Tibial nerve (tissue), 4 donors: ENCODE data around the gene SGK1. TPM values are rescaled to one million over a fixed set of nuclear protein-coding genes. Genes with fewer than 3 reads are reported as not detected.

Experiments
- DNase-seq, 2 donors: peaks; one replicate each; pipeline ENCODE4 v3.0.0-alpha.2; 2019; ENCODE audit warnings: low spot score in 2 of 2
- H3K27ac ChIP-seq, 4 donors: fragments of 200-600 bp; sonication (generic) in 3 of 4; one replicate each; pipeline ENCODE4 v1.5.1; 2017 to 2019; ENCODE audit warnings: mild to moderate bottlenecking in 1 of 4
- H3K27me3 ChIP-seq, 2 donors: fragments of 200-600 bp; sonication (generic) in 1 of 2; one replicate each; pipeline versions ENCODE4 v1.5.1 to v1.6.0; 2017 to 2019
- H3K36me3 ChIP-seq, 3 donors: fragments of 200-600 bp; sonication (generic); one replicate each; pipeline ENCODE4 v1.5.1; 2018 to 2019
- H3K4me1 ChIP-seq, 4 donors: fragments of 200-600 bp; sonication (generic) in 3 of 4; one replicate each; pipeline ENCODE4 v1.5.1; 2017 to 2019
- H3K4me3 ChIP-seq, 4 donors: fragments of 200-600 bp; sonication (generic) in 3 of 4; one replicate each; pipeline ENCODE4 v1.5.1; 2017 to 2019; ENCODE audit warnings: mild to moderate bottlenecking in 1 of 4, moderate library complexity in 1 of 4
- H3K9me3 ChIP-seq, 4 donors: fragments of 200-600 bp; sonication (generic) in 3 of 4; one replicate each; pipeline ENCODE4 v1.5.1; 2017 to 2019
- CTCF ChIP-seq, 5 experiments: fragments of 200-600 bp in 3 of 5; fragments of 450-650 bp in 2 of 5; sonication (generic) in 3 of 5; IDR thresholded peaks; one replicate each; pipeline ENCODE4 v1.5.1; 2016 to 2019; ENCODE audit warnings: antibody characterized with exemption in 5 of 5, mild to moderate bottlenecking in 3 of 5, moderate library complexity in 2 of 5
- EP300 ChIP-seq, 2 donors: sonication (generic); formaldehyde crosslinking; IDR thresholded peaks; one replicate each; pipeline ENCODE4 v1.6.1; 2017; ENCODE audit warnings: antibody characterized with exemption in 2 of 2, mild to moderate bottlenecking in 1 of 2
- POLR2A ChIP-seq, 2 donors: fragments of 450-650 bp; IDR thresholded peaks; one replicate each; pipeline ENCODE4 v1.6.1; 2017; ENCODE audit warnings: antibody characterized with exemption in 2 of 2, mild to moderate bottlenecking in 2 of 2, moderate library complexity in 2 of 2
- WGBS, 2 donors: methylation state at CpG; one replicate each; pipeline ENCODE4 v1.1.5; 2018; 5-methylcytosine and 5-hydroxymethylcytosine counted together
- total RNA-seq, 4 donors: library from RNA; depleted of rRNA; stranded (reverse); fragments of >200 nt; gene quantifications; one replicate each; pipeline ENCODE4 v1.1.0, GENCODE V29; 2016

Gene SGK1
- total RNA-seq, 4 donors from 2014 or later, result 103 to 127 (median 116) TPM

- 64 to 65% methylated on average over 5 of the region's 5 CpGs for WGBS, 2 donors
- no peak for DNase-seq
- Histone ChIP-seq H3K27ac (no peak overlapping the region), H3K36me3 (no peaks in the 10 kb centered on the region), H3K27me3 (no peaks in the 10 kb centered on the region), H3K9me3 (no peaks in the 10 kb centered on the region), H3K4me3 (no peak overlapping the region), H3K4me1 (peaks cover 0 to 26% (median 0%) of the 10 kb centered on the region in 4 donors)
- TF ChIP-seq CTCF (IDR thresholded peaks at IDR 0.05), result no peak
- TF ChIP-seq EP300 (IDR thresholded peaks at IDR 0.05), result no peak
- no peak for TF ChIP-seq POLR2A (IDR thresholded peaks at IDR 0.05)
These were observed 45.5 kb downstream of the SGK1 start for GRCh38 chr6:134272374-134272773.

GRCh38 chr6:134267917-134268361, 50.0 kb downstream of the SGK1 start:
- 40 to 50% methylated on average over 9 to 10 of the region's 10 CpGs for WGBS, 2 donors
- Histone ChIP-seq H3K4me3 (peak overlapping the region in 1 of 4 donors; percentile 12), H3K27me3 (no peaks in the 10 kb centered on the region), H3K4me1 (peaks cover 0 to 20% (median 0%) of the 10 kb centered on the region in 4 donors), H3K27ac (peak overlapping the region in 3 of 4 donors; percentile 7 to 83 (median 74)), H3K9me3 (no peaks in the 10 kb centered on the region), H3K36me3 (no peaks in the 10 kb centered on the region)
- TF ChIP-seq EP300 (IDR thresholded peaks at IDR 0.05) (peak in 1 of 2 donors; percentile 41), CTCF (IDR thresholded peaks at IDR 0.05) (no peak)
- DNase-seq, result no peak

GRCh38 chr6:134266776-134267175, 51.1 kb downstream of the SGK1 start:
- Histone ChIP-seq H3K36me3 (no peaks in the 10 kb centered on the region), H3K4me3 (no peak overlapping the region), H3K9me3 (no peaks in the 10 kb centered on the region), H3K27ac (peak overlapping the region in 2 of 4 donors; percentile 7 to 74), H3K27me3 (no peaks in the 10 kb centered on the region), H3K4me1 (peaks cover 0 to 16% (median 0%) of the 10 kb centered on the region in 4 donors)
- no peak for DNase-seq
- TF ChIP-seq EP300 (IDR thresholded peaks at IDR 0.05) (no peak), CTCF (IDR thresholded peaks at IDR 0.05) (no peak), POLR2A (IDR thresholded peaks at IDR 0.05) (no peak)
- 49 to 53% methylated on average over 2 of the region's 2 CpGs for WGBS, 2 donors

- no peaks in the 10 kb centered on the region for H3K4me1 ChIP-seq
- TF ChIP-seq CTCF (IDR thresholded peaks at IDR 0.05), result no peak
- TF ChIP-seq EP300 (IDR thresholded peaks at IDR 0.05), result no peak
- TF ChIP-seq POLR2A (IDR thresholded peaks at IDR 0.05), result no peak
- no peaks in the 10 kb centered on the region for H3K27me3 ChIP-seq
- no peaks in the 10 kb centered on the region for H3K36me3 ChIP-seq
- H3K27ac ChIP-seq, result no peak overlapping the region
- no peak for DNase-seq
- WGBS, 2 donors, result 67 to 77% methylated on average over 5 of the region's 5 CpGs
- no peak overlapping the region for H3K4me3 ChIP-seq
- H3K9me3 ChIP-seq, result no peaks in the 10 kb centered on the region
These were observed 56.1 kb downstream of the SGK1 start for GRCh38 chr6:134261766-134262165.

- no peak for DNase-seq
- WGBS, 2 donors, result 90 to 91% methylated on average over 3 of the region's 3 CpGs
- no peak overlapping the region for H3K27ac ChIP-seq
- H3K36me3 ChIP-seq, result no peaks in the 10 kb centered on the region
- no peak for TF ChIP-seq EP300 (IDR thresholded peaks at IDR 0.05)
- no peak for TF ChIP-seq POLR2A (IDR thresholded peaks at IDR 0.05)
- TF ChIP-seq CTCF (IDR thresholded peaks at IDR 0.05), result no peak
- H3K4me1 ChIP-seq, result peaks cover 0 to 3% (median 0%) of the 10 kb centered on the region in 4 donors
- no peak overlapping the region for H3K4me3 ChIP-seq
- no peaks in the 10 kb centered on the region for H3K9me3 ChIP-seq
- no peaks in the 10 kb centered on the region for H3K27me3 ChIP-seq
These were observed 59.0 kb downstream of the SGK1 start for GRCh38 chr6:134258849-134259306.
